Measurements from ENCODE around the gene DTNB.

The DTNB gene

GRCh38 chr2:25347846-25348245, 325.5 kb downstream of the DTNB start:
- TF ChIP-seq CTCF (IDR thresholded peaks at IDR 0.05) = no peak

GRCh38 chr2:25347205-25347815, 326.1 kb downstream of the DTNB start:
- no peak for TF ChIP-seq CTCF (IDR thresholded peaks at IDR 0.05)

GRCh38 chr2:25343187-25343825, 330.1 kb downstream of the DTNB start:
- no peak for TF ChIP-seq CTCF (IDR thresholded peaks at IDR 0.05)

- peak; percentile 76 for TF ChIP-seq CTCF (IDR thresholded peaks at IDR 0.05)
Observed at GRCh38 chr2:25342372-25343186, 330.8 kb downstream of the DTNB start.

GRCh38 chr2:25341753-25342371, 331.5 kb downstream of the DTNB start, which contains the start of gene DNMT3A:
Gene DNMT3A (minus strand): TSS chr2:25341925. CDS start chr2:25313984, 27,941 bp downstream.
- no peak for TF ChIP-seq CTCF (IDR thresholded peaks at IDR 0.05)

- no peak for TF ChIP-seq CTCF (IDR thresholded peaks at IDR 0.05)
Observed at GRCh38 chr2:25341011-25341727, 332.2 kb downstream of the DTNB start.

All from LNCAP (cell line).